ENCODE data around the gene CYP2D6. TPM values are rescaled to one million over a fixed set of nuclear protein-coding genes. Genes with fewer than 3 reads are reported as not detected.

The CYP2D6 gene
- total RNA-seq, 1 donor from 2014 or later: 1.4 TPM

- Histone ChIP-seq H3K9me3 (no peaks in the 10 kb centered on the region), H3K4me1 (peaks cover 33% of the 10 kb centered on the region), H3K36me3 (peaks cover 48% of the 10 kb centered on the region), H3K4me3 (peak within 1 kb of the TSS; percentile 66), H3K27me3 (ENCODE audit: low read depth) (no peaks in the 10 kb centered on the region), H3K27ac (peak within 1 kb of the TSS; percentile 98)
- peak; percentile 96 to 97 for ATAC-seq
- intact Hi-C loops (cut with DNase I): no loop called here
- no peak for TF ChIP-seq CTCF (IDR thresholded peaks at IDR 0.05)
- DNase-seq: peak; percentile 100
Observed at GRCh38 chr22:42079319-42080251, 51.0 kb downstream of the CYP2D6 start, which contains the start of gene SMDT1. TSS of gene SMDT1 (plus strand) at chr22:42079700. CDS start at chr22:42079769, 69 bp downstream.

- intact Hi-C loops (cut with DNase I): no loop called here
- Histone ChIP-seq H3K9me3 (no peaks in the 10 kb centered on the region), H3K36me3 (peaks cover 39% of the 10 kb centered on the region), H3K27ac (peak overlapping the region; percentile 98), H3K4me1 (peaks cover 37% of the 10 kb centered on the region), H3K27me3 (ENCODE audit: low read depth) (no peaks in the 10 kb centered on the region), H3K4me3 (peak overlapping the region; percentile 66)
- TF ChIP-seq CTCF (IDR thresholded peaks at IDR 0.05): no peak
- peak; percentile 60 for DNase-seq
- peak; percentile 17 to 25 for ATAC-seq
Observed at GRCh38 chr22:42078469-42079318, 51.9 kb downstream of the CYP2D6 start.

GRCh38 chr22:42077486-42078125 is 53.0 kb downstream of the CYP2D6 start:
- Histone ChIP-seq H3K9me3 (no peaks in the 10 kb centered on the region), H3K27ac (peak overlapping the region; percentile 98), H3K27me3 (ENCODE audit: low read depth) (no peaks in the 10 kb centered on the region), H3K36me3 (peaks cover 28% of the 10 kb centered on the region), H3K4me1 (peaks cover 42% of the 10 kb centered on the region), H3K4me3 (no peak overlapping the region)
- TF ChIP-seq CTCF (IDR thresholded peaks at IDR 0.05): no peak
- ATAC-seq: no peak
- intact Hi-C loops (cut with DNase I): no loop called here
- no peak for DNase-seq

GRCh38 chr22:42076764-42077485 is 53.7 kb downstream of the CYP2D6 start:
- Histone ChIP-seq H3K4me1 (peaks cover 42% of the 10 kb centered on the region), H3K4me3 (no peak overlapping the region), H3K27me3 (ENCODE audit: low read depth) (no peaks in the 10 kb centered on the region), H3K9me3 (no peaks in the 10 kb centered on the region), H3K36me3 (peaks cover 21% of the 10 kb centered on the region), H3K27ac (peak overlapping the region; percentile 98)
- intact Hi-C loops (cut with DNase I): no loop called here
- ATAC-seq: no peak
- no peak for TF ChIP-seq CTCF (IDR thresholded peaks at IDR 0.05)
- no peak for DNase-seq

Other genes starting within 250 kb of the CYP2D6 start
- gene SHISA8, start 215.7 kb downstream of the CYP2D6 start, total RNA-seq: not detected
- gene TNFRSF13C, start 204.0 kb downstream of the CYP2D6 start, total RNA-seq: 0.27 TPM
- 2.3 TPM for gene CENPM, start 183.7 kb downstream of the CYP2D6 start, total RNA-seq
- 2.5 TPM for gene SEPTIN3, start 161.4 kb downstream of the CYP2D6 start, total RNA-seq
- gene WBP2NL, start 132.0 kb downstream of the CYP2D6 start, total RNA-seq: 1.9 TPM
- 40.3 TPM for gene NAGA, start 60.0 kb downstream of the CYP2D6 start, total RNA-seq
- 12.8 TPM for gene PHETA2, start 56.6 kb downstream of the CYP2D6 start, total RNA-seq
- gene SMDT1, start 51.1 kb downstream of the CYP2D6 start, total RNA-seq: 119 TPM
- gene NDUFA6, start 40.0 kb downstream of the CYP2D6 start, total RNA-seq: 43.5 TPM
- 38.8 TPM for gene TCF20, start 139.8 kb upstream of the CYP2D6 start, total RNA-seq